K562 (cell line): Measurements from ENCODE around the gene GAP43. TPM values are rescaled to one million over a fixed set of nuclear protein-coding genes. Genes with fewer than 3 reads are reported as not detected.

Source experiments
- ATAC-seq: fragments of 200-7000 bp; cut with Tn5 transposase; 3 replicates; pipeline ENCODE4 v1.9.1; 2020; ENCODE audit warnings: moderate library complexity
- BruUV-seq: library from RNA; stranded (reverse); fragments of 400-500 nt; replicated peaks from 2 replicates; lab custom pipeline; 2021; lab: Mats Ljungman, UMichigan
- CTCF ChIA-PET: fragments of 300-600 bp; formaldehyde crosslinking; extraction: SDS; loops from one replicate; lab custom pipeline; 2021; ENCODE audit warnings: low intra/inter-chr PET ratio; lab: Yijun Ruan, JAX
- POLR2A ChIA-PET: fragments of 300-600, 350-650 bp; sonication (Branson Sonifier 250); formaldehyde crosslinking; extraction: SDS; loops from one replicate; lab custom pipeline; 2021; ENCODE audit warnings: antibody characterized with exemption, inconsistent platforms; lab: Yijun Ruan, JAX
- DNase-seq, 4 experiments: peaks; one replicate each; pipeline versions ENCODE4 v3.0.0 to v3.0.0-alpha.2; 2011 to 2018; ENCODE audit warnings: low spot score in 3 of 4, mixed read lengths in 3 of 4; ENCODE audit errors: extremely low read depth in 1 of 4
- FAIRE-seq: peaks from 2 replicates; lab custom pipeline; 2011; peaks lifted over from hg19 to GRCh38; lab: Jason Lieb, UNC
- H2AFZ ChIP-seq: 2 replicates; pipeline ENCODE4 v1.6.0; 2011; ENCODE audit warnings: low read depth, low read length, control low read depth, inconsistent platforms
- H3K27ac ChIP-seq: fragments of 200-600 bp; 3 replicates; pipeline ENCODE4 v1.8.0; 2011; ENCODE audit warnings: low read depth, mild to moderate bottlenecking, control low read depth, inconsistent platforms, low read length, moderate library complexity, mixed read lengths; ENCODE audit errors: extremely low read depth
- H3K27me3 ChIP-seq, 2 experiments: fragments of 300-600 bp in 1 of 2; 2 replicates in 1 of 2; 3 replicates in 1 of 2; pipeline versions ENCODE4 v1.6.0 to v1.8.0; 2011; ENCODE audit warnings: inconsistent platforms in 2 of 2, low read length in 2 of 2, mild to moderate bottlenecking in 1 of 2, mixed read lengths in 1 of 2, moderate library complexity in 1 of 2; ENCODE audit not compliant: control insufficient read depth in 2 of 2, insufficient read depth in 2 of 2
- H3K36me3 ChIP-seq: fragments of 300-600 bp; 3 replicates; pipeline ENCODE4 v1.8.0; 2011; ENCODE audit warnings: mild to moderate bottlenecking, low read length, inconsistent platforms; ENCODE audit not compliant: control insufficient read depth, insufficient read depth
- H3K4me1 ChIP-seq, 2 experiments: fragments of 200-600 bp in 1 of 2; replicated peaks in 1 of 2; 2 replicates in 1 of 2; 3 replicates in 1 of 2; pipeline versions ENCODE4 v1.5.1 to v1.8.0; 2011; ENCODE audit warnings: inconsistent platforms in 2 of 2, low read length in 2 of 2, mild to moderate bottlenecking in 1 of 2, mixed read lengths in 1 of 2, moderate library complexity in 1 of 2; ENCODE audit not compliant: control insufficient read depth in 2 of 2, insufficient read depth in 2 of 2
- H3K4me2 ChIP-seq: 2 replicates; pipeline ENCODE4 v1.6.1; 2011; ENCODE audit warnings: low read length, control low read depth, inconsistent platforms, mixed read lengths; ENCODE audit not compliant: insufficient read depth
- H3K4me3 ChIP-seq: fragments of 200-600 bp; sonication (generic), shearing (Covaris generic); 2 replicates; pipeline ENCODE4 v1.5.1; 2016; ENCODE audit warnings: control low read depth, inconsistent platforms
- H3K79me2 ChIP-seq: fragments of 200-600 bp; 3 replicates; pipeline ENCODE4 v1.8.0; 2011; ENCODE audit warnings: low read length, inconsistent platforms; ENCODE audit not compliant: control insufficient read depth, insufficient read depth
- H3K9ac ChIP-seq, 2 experiments: 2 replicates each; pipeline versions ENCODE4 v1.6.0 to v1.6.1; 2011; ENCODE audit warnings: low read depth in 2 of 2, low read length in 2 of 2, control low read depth in 1 of 2, inconsistent platforms in 1 of 2, mild to moderate bottlenecking in 1 of 2, mixed read lengths in 1 of 2; ENCODE audit not compliant: insufficient read depth in 1 of 2
- H3K9me1 ChIP-seq: one replicate; pipeline ENCODE4 v1.6.0; 2011; ENCODE audit warnings: inconsistent platforms, mild to moderate bottlenecking, low read length, moderate library complexity; ENCODE audit not compliant: control insufficient read depth, insufficient read depth
- H3K9me3 ChIP-seq: replicated peaks from 2 replicates; pipeline ENCODE4 v1.5.1; 2011; ENCODE audit warnings: low read depth, low read length, inconsistent platforms; ENCODE audit not compliant: control insufficient read depth, insufficient read depth
- H4K20me1 ChIP-seq: replicated peaks from 2 replicates; pipeline ENCODE4 v1.6.1; 2011; ENCODE audit warnings: low read length, inconsistent platforms, mixed read lengths; ENCODE audit not compliant: control insufficient read depth, insufficient read depth
- E2F4 ChIP-seq: sonication (generic); formaldehyde crosslinking; IDR thresholded peaks from 2 replicates; pipeline ENCODE4 v1.8.0; 2022; ENCODE audit warnings: mild to moderate bottlenecking, low read depth, missing genetic modification reagents
- GTF2E2 ChIP-seq: fragments of 200-800 bp; sonication (Bioruptor generic); IDR thresholded peaks from 2 replicates; pipeline ENCODE4 v1.6.1; 2016; ENCODE audit warnings: missing genetic modification characterization, missing compliant biosample characterization
- MCM2 ChIP-seq: fragments of 450-650 bp; IDR thresholded peaks from 2 replicates; pipeline ENCODE4 v1.6.1; 2017; ENCODE audit warnings: low read depth, mild to moderate bottlenecking
- MXI1 ChIP-seq: IDR thresholded peaks from 2 replicates; pipeline ENCODE4 v1.6.1; 2011; ENCODE audit warnings: low read depth, mild to moderate bottlenecking, improper control_type of control experiment, low read length
- SMAD3 ChIP-seq: fragments of 450-650 bp; formaldehyde crosslinking; conservative IDR thresholded peaks from 2 replicates; pipeline ENCODE4 v1.4.0; 2020; ENCODE audit warnings: mild to moderate bottlenecking
- THRB ChIP-seq: fragments of 450-650 bp; formaldehyde crosslinking; conservative IDR thresholded peaks from 2 replicates; pipeline ENCODE4 v1.4.0; 2022; ENCODE audit warnings: mild to moderate bottlenecking, missing genetic modification characterization
- ZNF277 ChIP-seq: fragments of 250-450 bp; sonication (Bioruptor Pico); IDR thresholded peaks from 2 replicates; pipeline ENCODE4 v1.8.0; 2022; ENCODE audit warnings: inconsistent platforms, mild to moderate bottlenecking, moderate library complexity, borderline replicate concordance
- ZNF407 ChIP-seq: fragments of 450-650 bp; IDR thresholded peaks from 2 replicates; pipeline ENCODE4 v1.6.1; 2016; ENCODE audit warnings: low read depth
- ZNF644 ChIP-seq: fragments of 200-800 bp; sonication (Bioruptor generic); IDR thresholded peaks from 2 replicates; pipeline ENCODE4 v1.6.1; 2016; ENCODE audit warnings: low read depth, missing genetic modification characterization, missing compliant biosample characterization
- ZSCAN29 ChIP-seq: fragments of 450-650 bp; IDR thresholded peaks from 2 replicates; pipeline ENCODE4 v1.6.1; 2017
- WGBS: fragments of 100-300 bp; shearing (Covaris generic); methylation state at CpG from one replicate; pipeline ENCODE4 v1.1.6; 2016; ENCODE audit warnings: low coverage, mixed read lengths; ENCODE audit not compliant: insufficient coverage; ENCODE audit errors: missing lambda C conversion rate; 5-methylcytosine and 5-hydroxymethylcytosine counted together
- in situ Hi-C: fragments of 300-500 bp; cut with MboI; formaldehyde crosslinking; loops from 4 replicates; pipeline ENCODE4 v1.15.0; 2018; ENCODE audit warnings: inconsistent platforms, mixed read lengths
- intact Hi-C: fragments of 100-400 bp; cut with micrococcal nuclease; formaldehyde crosslinking; loops from 2 replicates; pipeline ENCODE4 v1.14.2; 2022
- polyA plus RNA-seq, 8 experiments: library from polyadenylated mRNA; depleted of rRNA in 4 of 8; stranded (reverse) in 5 of 8; unstranded in 3 of 8; fragments of >200 nt; fragmentation: Nextera tagmentation in 2 of 8; fragmentation: Illumina TruSeq in 1 of 8; extraction: Ambion mirVana in 2 of 8; extraction: Trizol in 1 of 8; gene quantifications; 2 replicates each; pipeline versions ENCODE4 v1.2.1 to v1.2.3, GENCODE V29; 2011 to 2014; ENCODE audit warnings: inconsistent platforms in 1 of 8, missing spikeins in 1 of 8
- total RNA-seq, 7 experiments: library from RNA; depleted of rRNA in 6 of 7; stranded (reverse); fragments of >200 nt in 6 of 7; fragmentation: Illumina TruSeq in 2 of 7; extraction: Trizol in 2 of 7; gene quantifications; 2 replicates each; pipeline versions ENCODE4 v1.2.1 to v1.2.3, GENCODE V29; 2011 to 2021; ENCODE audit warnings: low replicate concordance in 1 of 7

GAP43 gene
- total and polyA plus RNA-seq, 9 of the 15 experiments (the other 6 are each of a cell fraction or from before 2014, with no cell fraction given): 0.04 to 0.11 (median 0.09) TPM; not detected in 6

GRCh38 chr3:115633467-115633866 is 10.2 kb downstream of the GAP43 start:
- Histone ChIP-seq H3K4me1 (no peaks in the 10 kb centered on the region), H3K9ac (no peak overlapping the region), H3K9me1 (no peaks in the 10 kb centered on the region), H3K4me2 (no peak overlapping the region), H4K20me1 (no peaks in the 10 kb centered on the region), H3K79me2 (no peaks in the 10 kb centered on the region), H3K9me3 (no peaks in the 10 kb centered on the region), H3K36me3 (no peaks in the 10 kb centered on the region), H3K27me3 (no peaks in the 10 kb centered on the region), H2AFZ (no peak overlapping the region), H3K4me3 (no peak overlapping the region), H3K27ac (no peak overlapping the region)
- POLR2A ChIA-PET: no interaction called here
- no peak for FAIRE-seq
- CTCF ChIA-PET: no interaction called here
- intact Hi-C loops (no loop called here), in situ Hi-C loops (no loop called here)
- WGBS: 3% methylated on average over 3 of the region's 3 CpGs
- BruUV-seq: no TSS peak
- DNase-seq: no peak
- no peak for ATAC-seq
- TF ChIP-seq SMAD3 (CRISPR knock-in tag): no peak
- TF ChIP-seq ZNF644 (tag): no peak
- TF ChIP-seq THRB (CRISPR knock-in tag): no peak
- TF ChIP-seq MCM2: no peak
- TF ChIP-seq ZNF277 (CRISPR knock-in tag): no peak
- TF ChIP-seq ZNF407: no peak
- TF ChIP-seq GTF2E2 (tag): no peak
- no peak for TF ChIP-seq MXI1
- no peak for TF ChIP-seq E2F4 (CRISPR knock-in tag)
- TF ChIP-seq ZSCAN29: no peak
